Tibial artery (tissue), 4 donors: Measurements from ENCODE around the gene TSPAN5.

Experiments
- DNase-seq, 2 donors: peaks; one replicate each; pipeline ENCODE4 v3.0.0-alpha.2; 2019
- H3K27ac ChIP-seq, 2 donors: fragments of 200-600 bp; sonication (generic) in 1 of 2; 1 replicate in 1 of 2; 2 replicates in 1 of 2; pipeline ENCODE4 v1.5.1; 2018 to 2019; ENCODE audit warnings: mild to moderate bottlenecking in 1 of 2
- H3K27me3 ChIP-seq, 2 donors: fragments of 200-600 bp; sonication (generic) in 1 of 2; one replicate each; pipeline versions ENCODE4 v1.5.1 to v1.6.0; 2016 to 2019
- H3K36me3 ChIP-seq, 3 donors: fragments of 200-600 bp; sonication (generic) in 2 of 3; one replicate each; pipeline ENCODE4 v1.5.1; 2016 to 2019; ENCODE audit warnings: mild to moderate bottlenecking in 2 of 3
- H3K4me1 ChIP-seq, 4 donors: fragments of 200-600 bp; sonication (generic) in 2 of 4; 1 replicate in 3 of 4; 2 replicates in 1 of 4; pipeline ENCODE4 v1.5.1; 2016 to 2019
- H3K4me3 ChIP-seq, 2 donors: fragments of 200-600 bp; sonication (generic) in 1 of 2; 1 replicate in 1 of 2; 2 replicates in 1 of 2; pipeline ENCODE4 v1.5.1; 2018 to 2019; ENCODE audit warnings: mild to moderate bottlenecking in 2 of 2
- H3K9me3 ChIP-seq, 3 donors: fragments of 200-600 bp; sonication (generic) in 1 of 3; one replicate each; pipeline ENCODE4 v1.5.1; 2016 to 2019
- CTCF ChIP-seq, 2 experiments: fragments of 200-600 bp in 1 of 2; fragments of 450-650 bp in 1 of 2; IDR thresholded peaks; one replicate each; pipeline ENCODE4 v1.5.1; 2017 to 2019; ENCODE audit warnings: antibody characterized with exemption in 2 of 2, mild to moderate bottlenecking in 1 of 2, moderate library complexity in 1 of 2
- intact Hi-C: fragments of 100-400 bp; cut with DNase I; formaldehyde crosslinking; loops from one replicate; pipeline ENCODE4 v1.15.0; 2023; ENCODE audit warnings: low total_unique reads

Gene TSPAN5

GRCh38 chr4:98474408-98474844 is 184.0 kb downstream of the TSPAN5 start:
- intact Hi-C loops = loop anchor here (5.0 kb wide), 1 partner anchor 583 kb away; no protein-coding TSS in a partner anchor
- no peaks in the 10 kb centered on the region for H3K27me3 ChIP-seq
- DNase-seq = no peak
- H3K9me3 ChIP-seq = no peaks in the 10 kb centered on the region
- no peak for TF ChIP-seq CTCF (IDR thresholded peaks at IDR 0.05)
- H3K4me1 ChIP-seq = no peaks in the 10 kb centered on the region
- no peak overlapping the region for H3K27ac ChIP-seq
- peaks cover 0 to 5% (median 0%) of the 10 kb centered on the region in 3 donors for H3K36me3 ChIP-seq
- H3K4me3 ChIP-seq = no peak overlapping the region

GRCh38 chr4:98473046-98473445 is 185.4 kb downstream of the TSPAN5 start:
- H3K9me3 ChIP-seq = no peaks in the 10 kb centered on the region
- intact Hi-C loops = loop anchor here (5.0 kb wide), 1 partner anchor 584 kb away; no protein-coding TSS in a partner anchor
- no peak for TF ChIP-seq CTCF (IDR thresholded peaks at IDR 0.05)
- peaks cover 0 to 5% (median 0%) of the 10 kb centered on the region in 3 donors for H3K36me3 ChIP-seq
- H3K4me3 ChIP-seq = no peak overlapping the region
- no peak overlapping the region for H3K27ac ChIP-seq
- H3K4me1 ChIP-seq = peaks cover 0 to 10% (median 4%) of the 10 kb centered on the region in 4 donors
- DNase-seq = no peak
- H3K27me3 ChIP-seq = no peaks in the 10 kb centered on the region

- intact Hi-C loops = loop anchor here (5.0 kb wide), 1 partner anchor 586 kb away; no protein-coding TSS in a partner anchor
- Histone ChIP-seq H3K27me3 (no peaks in the 10 kb centered on the region), H3K36me3 (peaks cover 0 to 5% (median 0%) of the 10 kb centered on the region in 3 donors), H3K27ac (no peak overlapping the region), H3K9me3 (no peaks in the 10 kb centered on the region), H3K4me1 (peaks cover 0 to 19% (median 10%) of the 10 kb centered on the region in 4 donors), H3K4me3 (no peak overlapping the region)
- no peak for DNase-seq
- no peak for TF ChIP-seq CTCF (IDR thresholded peaks at IDR 0.05)
These were observed 187.6 kb downstream of the TSPAN5 start for GRCh38 chr4:98470831-98471230.

GRCh38 chr4:98470366-98470765 is 188.0 kb downstream of the TSPAN5 start:
- intact Hi-C loops = loop anchor here (5.0 kb wide), 1 partner anchor 587 kb away; no protein-coding TSS in a partner anchor
- Histone ChIP-seq H3K27me3 (no peaks in the 10 kb centered on the region), H3K4me1 (peaks cover 0 to 19% (median 10%) of the 10 kb centered on the region in 4 donors), H3K9me3 (no peaks in the 10 kb centered on the region), H3K4me3 (no peak overlapping the region), H3K27ac (no peak overlapping the region), H3K36me3 (peaks cover 0 to 5% (median 0%) of the 10 kb centered on the region in 3 donors)
- DNase-seq = no peak
- no peak for TF ChIP-seq CTCF (IDR thresholded peaks at IDR 0.05)

- Histone ChIP-seq H3K4me3 (no peak overlapping the region), H3K27me3 (no peaks in the 10 kb centered on the region), H3K9me3 (no peaks in the 10 kb centered on the region), H3K27ac (no peak overlapping the region), H3K4me1 (peaks cover 0 to 19% (median 10%) of the 10 kb centered on the region in 4 donors), H3K36me3 (peaks cover 0 to 5% (median 0%) of the 10 kb centered on the region in 3 donors)
- no peak for TF ChIP-seq CTCF (IDR thresholded peaks at IDR 0.05)
- intact Hi-C loops = loop anchor here (5.0 kb wide), 1 partner anchor 588 kb away; no protein-coding TSS in a partner anchor
- DNase-seq = no peak
These were observed 188.6 kb downstream of the TSPAN5 start for GRCh38 chr4:98469771-98470170.
